Uterus (tissue), 2 donors: ENCODE data around the gene TBC1D13.

Source experiments
- CTCF ChIP-seq, 4 experiments: fragments of 200-600 bp in 2 of 4; fragments of 450-650 bp in 2 of 4; sonication (generic) in 2 of 4; IDR thresholded peaks; one replicate each; pipeline ENCODE4 v1.5.1; 2016 to 2019; ENCODE audit warnings: antibody characterized with exemption in 4 of 4, mild to moderate bottlenecking in 2 of 4, moderate library complexity in 1 of 4
- POLR2A ChIP-seq, 2 donors: fragments of 450-650 bp; IDR thresholded peaks; one replicate each; pipeline ENCODE4 v1.6.1; 2016; ENCODE audit warnings: antibody characterized with exemption in 2 of 2, mild to moderate bottlenecking in 1 of 2, moderate library complexity in 1 of 2

GRCh38 chr9:128787659-128788058 is 606 bp downstream of the TBC1D13 start:
- TF ChIP-seq CTCF (IDR thresholded peaks at IDR 0.05) (no peak), POLR2A (IDR thresholded peaks at IDR 0.05) (no peak)
